Germinal center (tissue), 1 donor: ENCODE data around the gene HOXD4.
A peak's percentile ranks its signal among the peaks of the same experiment; 100 is the strongest.

Source experiments
- DNase-seq: peaks from one replicate; pipeline ENCODE4 v3.0.0; 2012; ENCODE audit warnings: mixed read lengths, low spot score

The HOXD4 gene

GRCh38 chr2:176187899-176188773 lies 36.8 kb downstream of the HOXD4 start, which contains the start of gene HOXD1:
Gene HOXD1, plus strand, starts transcription at chr2:176188668. Its CDS starts 134 bp downstream, at chr2:176188802.
- DNase-seq: peak; percentile 67

DNA sequence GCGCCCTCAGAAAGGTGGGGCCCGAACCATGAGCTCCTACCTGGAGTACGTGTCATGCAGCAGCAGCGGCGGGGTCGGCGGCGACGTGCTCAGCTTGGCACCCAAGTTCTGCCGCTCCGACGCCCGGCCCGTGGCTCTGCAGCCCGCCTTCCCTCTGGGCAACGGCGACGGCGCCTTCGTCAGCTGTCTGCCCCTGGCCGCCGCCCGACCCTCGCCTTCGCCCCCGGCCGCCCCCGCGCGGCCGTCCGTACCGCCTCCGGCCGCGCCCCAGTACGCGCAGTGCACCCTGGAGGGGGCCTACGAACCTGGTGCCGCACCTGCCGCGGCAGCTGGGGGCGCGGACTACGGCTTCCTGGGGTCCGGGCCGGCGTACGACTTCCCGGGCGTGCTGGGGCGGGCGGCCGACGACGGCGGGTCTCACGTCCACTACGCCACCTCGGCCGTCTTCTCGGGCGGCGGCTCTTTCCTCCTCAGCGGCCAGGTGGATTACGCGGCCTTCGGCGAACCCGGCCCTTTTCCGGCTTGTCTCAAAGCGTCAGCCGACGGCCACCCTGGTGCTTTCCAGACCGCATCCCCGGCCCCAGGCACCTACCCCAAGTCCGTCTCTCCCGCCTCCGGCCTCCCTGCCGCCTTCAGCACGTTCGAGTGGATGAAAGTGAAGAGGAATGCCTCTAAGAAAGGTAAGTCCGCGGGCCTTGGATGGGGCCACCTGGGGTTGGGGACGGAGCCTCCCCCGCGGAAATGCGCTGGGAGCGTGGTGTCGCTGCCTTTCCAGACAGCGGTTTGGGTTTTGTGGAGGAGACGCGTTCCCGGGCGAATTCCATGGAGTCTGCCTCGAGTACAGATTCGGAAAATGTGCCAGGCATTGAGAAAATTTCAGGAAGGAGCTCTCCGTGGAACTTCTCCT lies 37.7 kb downstream of the HOXD4 start:
- peak; percentile 18 for DNase-seq

- no peak for DNase-seq
Observed at GRCh38 chr2:176189681-176190641, 38.6 kb downstream of the HOXD4 start.

DNA sequence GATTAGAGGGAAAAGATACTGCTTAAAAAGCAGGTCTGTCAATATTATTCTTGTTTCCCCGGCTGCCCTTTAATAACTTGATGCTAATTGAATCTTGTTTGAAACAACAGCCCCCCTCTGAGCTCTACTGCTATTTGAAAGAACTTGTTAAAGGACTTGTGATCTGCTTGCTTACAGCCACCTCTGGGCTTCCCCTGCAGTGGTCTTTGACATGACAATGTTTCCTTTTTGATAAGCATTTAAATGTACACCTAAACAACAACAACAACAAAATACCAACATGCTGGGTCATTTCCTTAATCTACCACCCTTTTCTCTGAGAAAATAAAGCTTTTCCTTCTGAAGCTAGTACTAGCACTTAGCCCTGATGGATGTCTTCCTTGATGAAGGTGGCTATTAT lies 41.0 kb downstream of the HOXD4 start:
- no peak for DNase-seq

GRCh38 chr2:176193048-176193447 lies 41.7 kb downstream of the HOXD4 start:
- no peak for DNase-seq

DNA sequence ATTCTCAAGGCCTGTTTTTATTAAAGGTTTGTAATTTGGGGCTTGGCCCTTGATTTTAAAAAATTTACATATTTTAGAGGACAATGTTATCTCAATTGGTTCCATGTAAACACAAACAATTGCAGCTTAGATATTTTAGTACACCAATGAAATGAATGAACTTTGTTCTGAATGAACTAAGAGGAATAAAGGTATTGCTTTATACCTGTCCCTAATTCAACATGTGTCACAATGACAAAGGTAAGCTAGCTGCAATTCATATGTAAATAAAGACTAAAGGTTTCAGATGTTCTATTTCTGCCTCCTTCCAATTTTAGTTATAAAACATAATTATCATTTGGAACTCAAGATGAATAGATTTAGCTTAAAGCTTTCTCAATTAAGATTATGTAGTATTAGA lies 48.6 kb downstream of the HOXD4 start:
- DNase-seq: no peak

- no peak for DNase-seq
Observed at GRCh38 chr2:176200971-176201370, 49.6 kb downstream of the HOXD4 start.

- DNase-seq: no peak
Observed at GRCh38 chr2:176202491-176202890, 51.1 kb downstream of the HOXD4 start.
